GM10248 (cell line): ENCODE results near the gene ZNF296.

ENCODE experiments used
- CTCF ChIA-PET: fragments of 300-600 bp; sonication (Branson Sonifier 250); formaldehyde crosslinking; extraction: SDS; loops from one replicate; lab custom pipeline; 2021; ENCODE audit warnings: antibody characterized with exemption; lab: Yijun Ruan, JAX
- POLR2A ChIA-PET: fragments of 350-650 bp; sonication (Branson Sonifier 250); formaldehyde crosslinking; extraction: SDS; loops from one replicate; lab custom pipeline; 2020; ENCODE audit warnings: antibody characterized with exemption; lab: Yijun Ruan, JAX
- DNase-seq: peaks from one replicate; pipeline ENCODE4 v3.0.0; 2012; ENCODE audit errors: extremely low spot score
- TF ChIP-seq, protein P1 (sequence below): IDR thresholded peaks from 2 replicates; pipeline ENCODE4 v1.5.1; 2012; ENCODE audit warnings: mild to moderate bottlenecking, low read depth; ENCODE audit errors: extremely low read depth, missing control alignments, control extremely low read depth

ZNF296 gene

DNA sequence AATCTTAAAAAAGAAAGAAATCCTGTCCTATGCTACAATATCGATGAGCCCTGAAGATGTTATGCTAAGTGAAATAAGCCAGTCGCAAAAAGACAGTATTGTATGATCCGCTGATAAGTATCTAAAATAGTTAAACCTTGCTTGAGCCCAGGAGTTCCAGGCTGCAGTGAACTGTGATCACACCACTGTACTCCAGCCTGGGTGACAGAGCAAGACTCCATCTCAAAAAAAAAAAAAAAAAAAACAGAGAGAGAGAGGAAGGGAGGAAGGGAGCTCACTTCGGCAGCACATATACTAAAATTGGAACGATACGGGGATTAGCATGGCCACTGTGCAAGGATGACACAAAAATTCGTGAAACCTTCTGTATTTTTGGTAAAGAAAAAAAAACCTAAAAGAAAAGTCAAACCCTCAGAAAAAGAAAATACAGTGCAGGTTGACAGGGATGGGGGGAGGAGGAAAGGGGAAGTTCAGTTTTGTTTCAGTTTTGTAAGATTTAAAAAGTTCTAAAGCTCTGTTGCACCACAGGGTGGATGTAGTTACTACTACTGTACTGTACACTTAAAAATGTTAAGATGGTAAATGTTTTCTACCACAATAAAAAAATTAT lies 29.0 kb downstream of the ZNF296 start:
- POLR2A ChIA-PET = interaction anchor here (1.0 kb wide), 1 partner anchor 8 kb away, joined by 3 read pairs; no protein-coding TSS in a partner anchor
- CTCF ChIA-PET = interaction anchor here (0.9 to 10.4 kb wide), 3 partner anchors 12 to 59 kb away, joined by 3 to 120 read pairs (median 3); partner anchors contain the start of gene RELB
- peak; percentile 70 for DNase-seq
- TF ChIP-seq, protein P1, sequence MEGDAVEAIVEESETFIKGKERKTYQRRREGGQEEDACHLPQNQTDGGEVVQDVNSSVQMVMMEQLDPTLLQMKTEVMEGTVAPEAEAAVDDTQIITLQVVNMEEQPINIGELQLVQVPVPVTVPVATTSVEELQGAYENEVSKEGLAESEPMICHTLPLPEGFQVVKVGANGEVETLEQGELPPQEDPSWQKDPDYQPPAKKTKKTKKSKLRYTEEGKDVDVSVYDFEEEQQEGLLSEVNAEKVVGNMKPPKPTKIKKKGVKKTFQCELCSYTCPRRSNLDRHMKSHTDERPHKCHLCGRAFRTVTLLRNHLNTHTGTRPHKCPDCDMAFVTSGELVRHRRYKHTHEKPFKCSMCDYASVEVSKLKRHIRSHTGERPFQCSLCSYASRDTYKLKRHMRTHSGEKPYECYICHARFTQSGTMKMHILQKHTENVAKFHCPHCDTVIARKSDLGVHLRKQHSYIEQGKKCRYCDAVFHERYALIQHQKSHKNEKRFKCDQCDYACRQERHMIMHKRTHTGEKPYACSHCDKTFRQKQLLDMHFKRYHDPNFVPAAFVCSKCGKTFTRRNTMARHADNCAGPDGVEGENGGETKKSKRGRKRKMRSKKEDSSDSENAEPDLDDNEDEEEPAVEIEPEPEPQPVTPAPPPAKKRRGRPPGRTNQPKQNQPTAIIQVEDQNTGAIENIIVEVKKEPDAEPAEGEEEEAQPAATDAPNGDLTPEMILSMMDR = peak; percentile 15

DNA sequence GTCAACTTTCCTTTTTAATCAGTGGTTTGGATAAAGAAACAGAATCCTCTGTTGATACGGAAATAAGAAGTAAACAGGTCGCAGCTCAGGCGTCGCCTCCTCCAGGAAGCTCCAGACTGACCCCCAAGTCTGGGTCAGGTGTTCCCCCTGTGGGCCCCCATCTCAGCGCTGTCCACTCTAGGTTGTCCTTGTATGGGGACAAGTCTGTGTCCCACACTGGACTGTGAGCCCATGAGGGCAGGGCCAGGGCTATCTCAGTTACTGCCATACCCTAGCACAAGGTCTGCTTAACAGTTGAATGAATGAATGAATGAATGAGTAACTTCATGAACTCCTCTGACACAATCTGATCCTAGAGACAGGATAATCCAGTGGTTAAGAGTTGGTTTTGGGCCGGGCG lies 29.9 kb downstream of the ZNF296 start:
- TF ChIP-seq, protein P1 = no peak
- POLR2A ChIA-PET = no interaction called here
- CTCF ChIA-PET = interaction anchor here (0.9 to 10.4 kb wide), 4 partner anchors 13 to 58 kb away, joined by 3 to 120 read pairs (median 4); no protein-coding TSS in a partner anchor
- no peak for DNase-seq

DNA sequence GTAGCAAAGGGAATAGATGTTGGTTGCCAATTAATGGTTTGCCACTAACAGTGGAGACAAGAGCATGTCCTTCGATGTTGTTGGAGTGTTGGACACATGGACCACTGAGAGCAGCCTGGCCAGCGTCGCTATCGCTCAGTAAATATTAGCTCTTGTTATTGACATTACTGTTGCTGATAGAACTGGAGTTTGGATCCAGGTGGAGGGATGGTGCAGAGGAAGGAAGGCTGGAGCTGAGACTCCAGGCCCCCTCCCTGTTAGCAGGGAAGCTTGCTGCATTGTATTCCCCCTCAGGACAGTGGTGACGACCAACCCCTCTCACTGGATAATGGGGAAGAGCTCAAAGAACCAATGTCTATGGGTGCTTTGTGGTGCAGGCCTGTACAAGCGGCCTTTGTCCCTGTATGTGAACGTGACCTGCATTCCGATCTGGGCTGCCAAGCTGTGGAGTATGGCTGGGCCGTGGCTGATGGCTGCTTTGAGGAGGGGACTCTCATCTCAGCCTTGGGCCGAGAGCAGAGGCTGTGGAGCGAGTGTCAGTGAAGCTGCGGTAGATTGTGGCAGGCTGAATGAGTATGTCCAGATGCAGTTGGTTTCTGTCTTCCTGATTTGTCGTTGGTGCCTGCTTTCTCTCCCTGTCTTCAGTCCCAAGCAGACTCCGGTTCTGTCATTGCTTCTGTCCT lies 30.5 kb downstream of the ZNF296 start:
- DNase-seq = no peak

DNA sequence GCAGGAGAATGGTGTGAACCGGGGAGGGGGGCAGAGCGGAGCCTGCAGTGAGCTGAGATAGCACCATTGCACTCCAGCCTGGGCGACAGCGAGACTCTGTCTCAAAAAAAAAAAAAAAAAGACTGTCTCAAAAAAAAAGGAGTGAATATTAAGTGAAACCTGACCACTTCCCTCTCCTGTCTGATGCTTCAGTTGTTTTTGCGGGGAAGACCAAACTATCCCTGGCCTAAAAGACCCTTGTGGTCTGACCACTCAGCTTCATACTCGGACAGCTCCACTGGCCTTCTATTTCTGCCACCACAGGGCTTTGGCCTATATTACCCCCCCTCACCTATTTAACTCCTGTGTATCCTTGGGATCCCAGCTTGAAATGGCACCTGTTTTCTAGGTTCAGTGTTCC lies 35.2 kb downstream of the ZNF296 start:
- CTCF ChIA-PET = interaction anchor here (1.1 to 10.4 kb wide), 5 partner anchors 13 to 53 kb away, joined by 3 to 120 read pairs (median 4); no protein-coding TSS in a partner anchor
- TF ChIP-seq, protein P1 = no peak
- no peak for DNase-seq
- POLR2A ChIA-PET = interaction anchor here (0.7 to 1.4 kb wide), 2 partner anchors 8 to 11 kb away, joined by 5 read pairs; no protein-coding TSS in a partner anchor

More for the DNA sequence above, 30.5 kb downstream of the ZNF296 start:
- TF ChIP-seq, protein P1 = no peak
- ChIA-PET POLR2A (no interaction called here), CTCF (interaction anchor here (1.3 to 10.4 kb wide), 3 partner anchors 14 to 57 kb away, joined by 4 to 120 read pairs (median 5); no protein-coding TSS in a partner anchor)

DNA sequence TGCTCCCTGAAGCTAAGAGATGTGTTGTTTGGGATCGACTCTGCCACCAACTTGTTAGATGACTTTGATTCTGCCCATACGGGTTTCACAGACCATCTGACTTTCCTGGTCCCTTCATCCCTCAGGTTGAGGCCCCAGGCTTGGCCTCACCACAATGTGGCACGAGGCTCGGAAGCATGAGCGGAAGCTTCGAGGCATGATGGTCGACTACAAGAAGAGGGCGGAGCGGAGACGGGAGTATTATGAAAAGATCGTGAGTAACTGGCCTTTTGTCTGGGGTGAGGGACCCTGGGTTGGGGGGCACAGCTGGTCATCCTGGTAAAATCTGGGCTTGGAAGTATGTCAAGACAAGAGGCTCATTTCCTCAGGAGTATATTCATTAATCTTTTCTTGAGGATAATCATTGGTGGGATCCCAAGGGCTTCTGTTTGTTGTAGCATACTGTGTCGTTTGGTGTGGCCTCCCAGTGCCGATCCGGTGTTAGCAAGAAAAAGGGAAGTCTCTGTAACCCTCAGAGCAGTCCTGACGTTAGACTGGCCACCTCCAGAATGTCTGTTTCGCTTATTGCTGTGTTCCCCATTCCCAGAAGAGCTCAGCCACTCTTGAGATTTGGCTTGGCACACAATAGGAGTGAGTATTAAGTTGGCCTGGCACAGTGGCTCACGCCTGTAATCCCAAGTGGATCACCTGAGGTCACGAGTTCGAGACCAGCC lies 36.1 kb downstream of the ZNF296 start:
- no peak for DNase-seq
- TF ChIP-seq, protein P1 = no peak
- ChIA-PET POLR2A (interaction anchor here (0.7 to 1.2 kb wide), 3 partner anchors 9 to 24 kb away, joined by 3 to 5 read pairs (median 4); no protein-coding TSS in a partner anchor), CTCF (interaction anchor here (1.2 to 10.4 kb wide), 6 partner anchors 13 to 66 kb away, joined by 3 to 120 read pairs (median 6); no protein-coding TSS in a partner anchor)
